PFSK-1 (cell line): ENCODE data around the gene NUBPL.

Experiments used
- FOXP2 ChIP-seq: optimal IDR thresholded peaks from 2 replicates; pipeline ENCODE3; 2011; ENCODE audit warnings: borderline replicate concordance, control low read depth, inconsistent platforms; ENCODE audit not compliant: insufficient read depth; ENCODE audit errors: extremely low read length, extremely low read depth
- POLR2AphosphoS5 ChIP-seq: IDR thresholded peaks from 2 replicates; pipeline ENCODE4 v1.6.1; 2012; ENCODE audit warnings: low read depth, mild to moderate bottlenecking, control low read depth, low read length, moderate library complexity
- REST ChIP-seq, 2 experiments: IDR thresholded peaks; 2 replicates each; pipeline versions ENCODE4 v1.6.1 to v1.8.0; 2011 to 2012; ENCODE audit warnings: low read depth in 2 of 2, low read length in 2 of 2, control low read depth in 1 of 2, inconsistent platforms in 1 of 2, mild to moderate bottlenecking in 1 of 2, moderate library complexity in 1 of 2; ENCODE audit not compliant: insufficient read depth in 1 of 2
- SIN3A ChIP-seq: IDR thresholded peaks from 2 replicates; pipeline ENCODE4 v1.6.1; 2012; ENCODE audit warnings: mild to moderate bottlenecking, low read length, moderate library complexity, borderline replicate concordance; ENCODE audit not compliant: insufficient read depth
- TAF1 ChIP-seq: IDR thresholded peaks from 2 replicates; pipeline ENCODE4 v1.6.1; 2012; ENCODE audit warnings: low read length, control low read depth, borderline replicate concordance; ENCODE audit not compliant: insufficient read depth

GRCh38 chr14:31806249-31806648 is 245.0 kb downstream of the NUBPL start:
- TF ChIP-seq POLR2AphosphoS5 (no peak), REST (IDR thresholded peaks at IDR 0.05; ENCODE audit: insufficient read depth in 1 of 2, low read depth in 2 of 2, low read length in 2 of 2) (no peak), TAF1 (no peak), SIN3A (no peak), FOXP2 (no peak)
